GM18873 (cell line): ENCODE results near the gene SMCO2.

Source experiments
- ATAC-seq: cut with Tn5 transposase; IDR thresholded peaks from one replicate; pipeline ENCODE4 v1.9.1; 2021; ENCODE audit warnings: mild to moderate bottlenecking, moderate library complexity, moderate number of reproducible peaks; ENCODE audit not compliant: unreplicated experiment, low FRiP score

Gene SMCO2

DNA sequence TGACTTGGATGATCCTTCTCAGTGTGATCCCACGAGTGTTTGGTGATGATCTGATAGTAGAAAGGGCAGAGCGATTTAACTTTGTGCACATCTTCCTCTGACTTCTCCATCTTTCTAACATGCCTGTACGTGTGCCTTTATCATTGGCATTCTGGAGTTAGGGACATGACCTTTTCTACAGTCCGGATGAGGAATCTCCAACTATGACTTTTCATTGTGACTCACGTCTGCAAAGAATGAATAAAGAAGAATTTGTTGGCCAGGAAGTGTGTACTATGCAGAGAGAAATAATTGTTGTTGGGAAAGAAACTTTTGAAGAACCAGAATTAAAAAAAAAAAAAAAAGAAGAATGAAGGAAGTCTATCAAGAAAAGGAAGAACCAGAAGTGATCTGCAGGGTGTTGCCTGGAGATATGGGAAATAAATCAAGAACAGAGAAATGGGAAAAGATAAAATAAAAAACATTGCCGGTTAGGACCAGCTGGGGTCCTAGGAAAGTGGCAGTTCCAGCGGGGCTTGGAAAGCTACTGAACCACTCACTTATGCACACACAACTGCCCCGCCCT, 102.8 kb downstream of the SMCO2 start:
- no peak for ATAC-seq

DNA sequence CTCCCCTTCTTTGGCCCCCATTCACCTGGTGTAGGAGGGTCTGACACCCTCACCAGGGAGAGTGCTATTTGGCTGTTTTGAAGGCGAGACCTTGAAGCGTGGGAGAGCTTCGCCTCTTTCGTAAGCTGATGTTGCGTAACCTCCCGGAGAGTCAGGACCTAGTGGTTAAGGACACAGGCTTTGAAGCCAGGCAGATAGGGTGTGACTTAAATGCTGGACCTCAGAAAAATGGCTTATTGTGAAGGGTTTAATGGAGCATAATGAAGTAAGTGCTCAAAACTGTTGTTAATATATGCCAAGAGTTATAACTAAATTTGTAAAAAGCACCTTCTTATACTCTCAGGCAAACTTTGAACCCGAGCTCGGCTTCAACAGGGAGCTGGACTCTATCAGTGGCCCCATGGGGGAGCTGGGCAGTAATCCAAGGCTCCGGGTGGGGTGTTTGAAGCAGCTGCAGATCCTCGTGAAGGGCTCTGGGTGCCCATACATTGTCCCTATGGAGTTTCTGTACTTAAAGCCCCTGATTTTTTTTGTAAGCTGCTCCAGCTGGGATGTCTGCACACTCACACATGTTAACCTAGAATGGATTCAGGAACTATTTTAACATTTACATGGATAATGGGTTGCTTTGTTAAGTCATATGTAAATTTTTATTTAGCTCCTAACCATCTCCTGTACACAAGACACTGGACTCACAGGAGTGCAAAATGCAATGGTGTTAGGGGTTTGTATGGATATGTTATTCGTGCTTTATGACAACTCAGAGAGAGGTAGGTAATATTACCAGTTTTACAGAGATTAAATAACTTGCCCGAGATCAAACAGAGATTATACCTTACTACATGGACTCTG, 103.5 kb downstream of the SMCO2 start:
- no peak for ATAC-seq

DNA sequence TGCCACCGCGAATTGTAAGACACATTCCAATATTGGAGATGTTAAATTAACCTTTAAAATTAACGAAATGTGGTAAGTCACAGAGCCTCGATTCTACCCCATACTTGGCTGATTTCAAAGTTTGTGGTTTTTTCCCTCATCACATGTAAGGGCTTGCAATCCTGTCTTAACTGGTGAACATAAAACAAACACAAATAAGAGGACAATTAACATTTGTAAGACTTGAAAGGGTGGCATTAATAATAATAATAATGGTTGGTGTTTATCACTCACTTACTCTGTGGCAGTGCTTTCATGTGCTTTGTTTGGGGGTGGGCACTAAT, 104.1 kb downstream of the SMCO2 start:
- ATAC-seq, result no peak

DNA sequence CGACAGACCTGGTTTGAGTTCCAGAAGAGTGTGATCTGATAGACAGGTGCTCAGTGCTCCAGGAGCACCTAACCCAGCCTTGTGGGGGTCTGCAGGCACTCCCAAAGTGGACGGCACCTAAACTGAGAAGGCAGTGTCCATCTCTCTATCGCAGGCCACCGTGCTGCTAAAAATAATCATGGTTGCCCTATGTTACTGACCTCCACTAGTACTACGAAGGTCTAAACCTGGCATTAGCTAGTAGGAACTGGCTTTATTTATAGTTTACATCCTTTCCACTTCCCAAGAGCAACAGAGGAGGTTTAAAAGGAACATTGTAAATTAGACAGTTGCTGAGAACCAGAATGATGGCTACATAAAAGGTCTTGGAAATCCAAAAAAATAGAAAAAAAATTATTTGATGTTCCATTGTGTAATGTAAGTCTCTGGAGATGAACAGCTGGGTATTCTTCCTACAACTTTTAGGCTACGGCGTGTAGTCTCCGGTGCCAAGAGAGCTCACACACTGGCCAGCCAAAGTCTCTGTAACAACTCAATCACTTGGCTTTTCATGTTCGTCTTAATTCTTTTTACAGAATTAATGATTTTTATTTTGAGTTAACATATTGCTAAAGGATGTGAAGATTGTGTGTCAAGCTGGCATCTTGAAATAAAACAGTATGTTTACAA, 104.8 kb downstream of the SMCO2 start:
- ATAC-seq, result no peak
